Measurements from ENCODE around the gene ING3. TPM values are rescaled to one million over a fixed set of nuclear protein-coding genes. Genes with fewer than 3 reads are reported as not detected.

ING3 gene
- total and polyA plus RNA-seq, 9 of the 15 experiments (the other 6 are each of a cell fraction or from before 2014, with no cell fraction given): 22.8 to 233 (median 50.4) TPM

DNA sequence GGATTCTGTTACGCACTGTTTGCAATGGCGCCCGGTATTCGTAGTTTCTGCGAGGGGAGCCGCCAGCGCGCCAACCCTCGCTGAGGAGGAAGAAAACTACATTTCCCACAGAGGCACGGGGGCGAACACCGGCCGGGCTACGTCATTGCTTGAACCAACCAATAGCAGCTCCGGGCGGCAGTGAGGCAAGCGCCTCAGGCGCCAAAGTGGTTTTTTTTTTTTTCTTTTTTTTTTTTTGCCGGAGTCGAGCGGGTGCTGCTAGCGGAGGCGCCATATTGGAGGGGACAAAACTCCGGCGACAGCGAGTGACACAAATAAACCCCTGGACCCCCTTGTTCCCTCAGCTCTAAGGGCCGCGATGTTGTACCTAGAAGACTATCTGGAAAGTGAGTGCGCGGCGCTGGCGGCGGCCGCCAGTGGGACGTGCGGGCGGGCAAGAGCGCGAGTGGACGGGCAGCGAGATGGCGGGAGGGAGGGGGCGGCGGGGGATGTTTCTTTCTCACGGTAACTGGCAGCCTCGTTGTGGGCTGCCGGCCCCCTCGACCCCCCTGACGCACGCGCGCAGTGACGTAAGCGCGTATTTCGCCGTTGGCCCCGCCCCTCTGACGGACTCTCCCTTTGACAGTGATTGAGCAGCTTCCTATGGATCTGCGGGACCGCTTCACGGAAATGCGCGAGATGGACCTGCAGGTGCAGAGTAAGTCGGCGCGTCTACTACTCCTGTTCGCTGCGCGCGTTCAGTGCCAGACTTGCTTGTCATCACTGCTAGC lies at the start of gene ING3 (continued):
- TF ChIP-seq, protein P1, sequence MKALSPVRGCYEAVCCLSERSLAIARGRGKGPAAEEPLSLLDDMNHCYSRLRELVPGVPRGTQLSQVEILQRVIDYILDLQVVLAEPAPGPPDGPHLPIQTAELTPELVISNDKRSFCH (CRISPR knock-in tag; IDR thresholded peaks at IDR 0.05): no peak
- TF ChIP-seq, protein P1 (tag; IDR thresholded peaks at IDR 0.05): no peak
- TF ChIP-seq, protein P2, sequence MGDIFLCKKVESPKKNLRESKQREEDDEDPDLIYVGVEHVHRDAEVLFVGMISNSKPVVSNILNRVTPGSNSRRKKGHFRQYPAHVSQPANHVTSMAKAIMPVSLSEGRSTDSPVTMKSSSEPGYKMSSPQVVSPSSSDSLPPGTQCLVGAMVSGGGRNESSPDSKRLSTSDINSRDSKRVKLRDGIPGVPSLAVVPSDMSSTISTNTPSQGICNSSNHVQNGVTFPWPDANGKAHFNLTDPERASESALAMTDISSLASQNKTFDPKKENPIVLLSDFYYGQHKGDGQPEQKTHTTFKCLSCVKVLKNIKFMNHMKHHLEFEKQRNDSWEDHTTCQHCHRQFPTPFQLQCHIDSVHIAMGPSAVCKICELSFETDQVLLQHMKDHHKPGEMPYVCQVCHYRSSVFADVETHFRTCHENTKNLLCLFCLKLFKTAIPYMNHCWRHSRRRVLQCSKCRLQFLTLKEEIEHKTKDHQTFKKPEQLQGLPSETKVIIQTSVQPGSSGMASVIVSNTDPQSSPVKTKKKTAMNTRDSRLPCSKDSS (IDR thresholded peaks at IDR 0.05; ENCODE audit: low read depth, partially characterized antibody): no peak
- no peak for TF ChIP-seq SMARCE1 (IDR thresholded peaks at IDR 0.05)
- no peak for TF ChIP-seq FOXJ3 (CRISPR knock-in tag; IDR thresholded peaks at IDR 0.05)
- TF ChIP-seq, protein P3, sequence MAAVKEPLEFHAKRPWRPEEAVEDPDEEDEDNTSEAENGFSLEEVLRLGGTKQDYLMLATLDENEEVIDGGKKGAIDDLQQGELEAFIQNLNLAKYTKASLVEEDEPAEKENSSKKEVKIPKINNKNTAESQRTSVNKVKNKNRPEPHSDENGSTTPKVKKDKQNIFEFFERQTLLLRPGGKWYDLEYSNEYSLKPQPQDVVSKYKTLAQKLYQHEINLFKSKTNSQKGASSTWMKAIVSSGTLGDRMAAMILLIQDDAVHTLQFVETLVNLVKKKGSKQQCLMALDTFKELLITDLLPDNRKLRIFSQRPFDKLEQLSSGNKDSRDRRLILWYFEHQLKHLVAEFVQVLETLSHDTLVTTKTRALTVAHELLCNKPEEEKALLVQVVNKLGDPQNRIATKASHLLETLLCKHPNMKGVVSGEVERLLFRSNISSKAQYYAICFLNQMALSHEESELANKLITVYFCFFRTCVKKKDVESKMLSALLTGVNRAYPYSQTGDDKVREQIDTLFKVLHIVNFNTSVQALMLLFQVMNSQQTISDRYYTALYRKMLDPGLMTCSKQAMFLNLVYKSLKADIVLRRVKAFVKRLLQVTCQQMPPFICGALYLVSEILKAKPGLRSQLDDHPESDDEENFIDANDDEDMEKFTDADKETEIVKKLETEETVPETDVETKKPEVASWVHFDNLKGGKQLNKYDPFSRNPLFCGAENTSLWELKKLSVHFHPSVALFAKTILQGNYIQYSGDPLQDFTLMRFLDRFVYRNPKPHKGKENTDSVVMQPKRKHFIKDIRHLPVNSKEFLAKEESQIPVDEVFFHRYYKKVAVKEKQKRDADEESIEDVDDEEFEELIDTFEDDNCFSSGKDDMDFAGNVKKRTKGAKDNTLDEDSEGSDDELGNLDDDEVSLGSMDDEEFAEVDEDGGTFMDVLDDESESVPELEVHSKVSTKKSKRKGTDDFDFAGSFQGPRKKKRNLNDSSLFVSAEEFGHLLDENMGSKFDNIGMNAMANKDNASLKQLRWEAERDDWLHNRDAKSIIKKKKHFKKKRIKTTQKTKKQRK (IDR thresholded peaks at IDR 0.05; ENCODE audit: borderline replicate concordance, low read depth, low read length): no peak; the same call in 1 of the 2 replicates
- TF ChIP-seq ZNF239 (CRISPR knock-in tag; IDR thresholded peaks at IDR 0.05): no peak
- no peak for TF ChIP-seq MCM2 (IDR thresholded peaks at IDR 0.05; ENCODE audit: low read depth)
- peak; percentile 97 for TF ChIP-seq NFYB (IDR thresholded peaks at IDR 0.05; ENCODE audit: extremely low read depth, insufficient read length)
- TF ChIP-seq ZNF232 (CRISPR knock-in tag; IDR thresholded peaks at IDR 0.05): no peak
- TF ChIP-seq ZNF57 (CRISPR knock-in tag; IDR thresholded peaks at IDR 0.05): no peak
- TF ChIP-seq PTTG1 (tag; IDR thresholded peaks at IDR 0.05; ENCODE audit: low read depth): no peak
- TF ChIP-seq, protein P4, sequence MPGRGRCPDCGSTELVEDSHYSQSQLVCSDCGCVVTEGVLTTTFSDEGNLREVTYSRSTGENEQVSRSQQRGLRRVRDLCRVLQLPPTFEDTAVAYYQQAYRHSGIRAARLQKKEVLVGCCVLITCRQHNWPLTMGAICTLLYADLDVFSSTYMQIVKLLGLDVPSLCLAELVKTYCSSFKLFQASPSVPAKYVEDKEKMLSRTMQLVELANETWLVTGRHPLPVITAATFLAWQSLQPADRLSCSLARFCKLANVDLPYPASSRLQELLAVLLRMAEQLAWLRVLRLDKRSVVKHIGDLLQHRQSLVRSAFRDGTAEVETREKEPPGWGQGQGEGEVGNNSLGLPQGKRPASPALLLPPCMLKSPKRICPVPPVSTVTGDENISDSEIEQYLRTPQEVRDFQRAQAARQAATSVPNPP (IDR thresholded peaks at IDR 0.05; ENCODE audit: borderline replicate concordance, insufficient read depth, insufficient read length): no peak
- peak; percentile 79 for TF ChIP-seq RNF2 (IDR thresholded peaks at IDR 0.05)
- peak; percentile 37; the same call in 1 of the 2 replicates for TF ChIP-seq TARDBP (IDR thresholded peaks at IDR 0.05)
- no peak for TF ChIP-seq ZBTB8A (IDR thresholded peaks at IDR 0.05; ENCODE audit: partially characterized antibody)
- TF ChIP-seq SRSF3 (IDR thresholded peaks at IDR 0.05; ENCODE audit: insufficient read depth, low read length): 0 out of 2 replicates have a peak, but pooled peaks have one; percentile 58
- TF ChIP-seq ZNF551 (CRISPR knock-in tag; IDR thresholded peaks at IDR 0.05): no peak
- TF ChIP-seq, protein P5, sequence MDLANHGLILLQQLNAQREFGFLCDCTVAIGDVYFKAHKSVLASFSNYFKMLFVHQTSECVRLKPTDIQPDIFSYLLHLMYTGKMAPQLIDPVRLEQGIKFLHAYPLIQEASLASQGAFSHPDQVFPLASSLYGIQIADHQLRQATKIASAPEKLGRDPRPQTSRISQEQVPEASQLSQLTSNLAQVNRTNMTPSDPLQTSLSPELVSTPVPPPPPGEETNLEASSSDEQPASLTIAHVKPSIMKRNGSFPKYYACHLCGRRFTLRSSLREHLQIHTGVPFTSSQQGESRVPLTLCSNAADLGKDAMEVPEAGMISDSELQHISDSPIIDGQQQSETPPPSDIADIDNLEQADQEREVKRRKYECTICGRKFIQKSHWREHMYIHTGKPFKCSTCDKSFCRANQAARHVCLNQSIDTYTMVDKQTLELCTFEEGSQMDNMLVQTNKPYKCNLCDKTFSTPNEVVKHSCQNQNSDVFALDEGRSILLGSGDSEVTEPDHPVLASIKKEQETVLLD (IDR thresholded peaks at IDR 0.05): peak; percentile 100
- no peak for TF ChIP-seq ZNF133 (CRISPR knock-in tag; IDR thresholded peaks at IDR 0.05)
- peak; percentile 99 for TF ChIP-seq CXXC5 (CRISPR knock-in tag; IDR thresholded peaks at IDR 0.05)
- TF ChIP-seq RFX1 (IDR thresholded peaks at IDR 0.05): no peak
